ENCODE measurements around the gene METTL9.

Gene METTL9

DNA sequence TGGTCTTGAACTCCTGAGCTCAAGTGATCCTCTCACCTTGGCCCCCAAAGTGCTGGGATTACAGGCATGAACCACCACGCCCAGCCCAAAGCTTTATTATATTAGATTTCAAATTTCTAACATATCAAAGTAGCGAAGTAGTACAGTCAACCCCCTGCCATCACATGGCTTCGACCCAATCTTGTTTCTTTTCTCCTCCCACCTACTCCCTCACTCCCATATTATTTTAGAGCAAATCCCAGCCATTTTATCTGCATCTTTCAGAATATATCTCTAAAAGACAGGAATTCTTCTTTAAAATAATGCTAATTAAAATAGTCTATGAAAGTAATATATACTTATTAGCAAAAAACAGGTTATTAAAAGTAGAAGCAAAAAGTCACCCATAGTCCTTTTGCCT lies 52.1 kb downstream of the METTL9 start:
- no peaks in the 10 kb centered on the region for H3K27me3 ChIP-seq (replicated peaks; ENCODE audit: control insufficient read depth, insufficient read depth, low read length)
- H3K9ac ChIP-seq (ENCODE audit: low read length) = no peak overlapping the region
- no peak for DNase-seq (ENCODE audit: low read depth)
- H3K36me3 ChIP-seq (ENCODE audit: control insufficient read depth, insufficient read depth, low read length, severe bottlenecking) = peaks cover 22% of the 10 kb centered on the region
- peaks cover 13% of the 10 kb centered on the region for H3K4me1 ChIP-seq (ENCODE audit: control insufficient read depth, insufficient read depth, low read length)
- H3K9me3 ChIP-seq (ENCODE audit: control insufficient read depth, low read length) = no peaks in the 10 kb centered on the region
- H3K4me3 ChIP-seq (ENCODE audit: low read length) = no peak overlapping the region

DNA sequence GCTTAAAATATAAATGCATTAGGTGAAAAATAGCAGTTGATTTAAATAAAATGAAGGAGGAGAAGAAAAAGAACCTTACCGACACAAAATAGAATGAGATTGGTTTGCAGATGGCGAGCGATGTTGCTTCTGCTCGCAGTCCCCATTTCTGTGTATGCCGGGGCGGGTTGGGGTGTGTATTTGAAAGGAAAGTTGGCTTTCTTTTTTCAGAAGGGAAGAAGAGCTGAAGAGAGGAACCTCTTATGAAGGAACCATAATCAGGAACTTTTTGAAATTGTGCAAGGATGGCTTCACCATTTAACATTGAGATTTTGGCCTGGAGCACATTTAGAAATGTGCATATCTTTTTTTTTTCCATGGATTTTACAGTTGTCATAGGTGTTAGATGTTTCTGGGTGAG lies 53.1 kb downstream of the METTL9 start, which contains the start of gene IGSF6:
Gene IGSF6 (minus strand): TSS at position 156 of the 400 bp plus-strand sequence. CDS start 10 bp downstream, at position 146.
- H3K9me3 ChIP-seq (ENCODE audit: control insufficient read depth, low read length) = no peaks in the 10 kb centered on the region
- H3K4me3 ChIP-seq (ENCODE audit: low read length) = no peak within 1 kb of the TSS
- peaks cover 27% of the 10 kb centered on the region for H3K36me3 ChIP-seq (ENCODE audit: control insufficient read depth, insufficient read depth, low read length, severe bottlenecking)

DNA sequence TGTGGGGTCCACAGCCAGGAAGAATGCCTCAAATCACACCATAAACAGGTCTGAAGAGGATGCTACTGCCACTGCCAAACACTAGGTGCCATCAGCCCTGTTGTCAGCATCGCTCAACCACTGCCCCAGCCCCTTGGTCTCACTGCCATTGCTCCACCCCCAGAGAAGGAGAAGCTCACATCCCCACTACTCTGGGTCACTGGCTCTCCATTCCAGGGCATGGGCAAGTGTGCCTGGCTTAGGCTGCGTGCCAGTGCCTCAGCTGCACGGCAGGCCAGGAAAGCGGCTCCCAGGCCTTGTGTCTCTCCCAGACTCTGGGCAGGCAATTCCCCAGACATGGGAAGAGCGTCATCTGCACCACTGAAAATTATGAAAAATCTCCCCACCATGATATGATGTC lies 54.2 kb downstream of the METTL9 start:
- Histone ChIP-seq H3K27me3 (replicated peaks; ENCODE audit: control insufficient read depth, insufficient read depth, low read length) (no peaks in the 10 kb centered on the region), H3K9me3 (ENCODE audit: control insufficient read depth, low read length) (no peaks in the 10 kb centered on the region), H3K36me3 (ENCODE audit: control insufficient read depth, insufficient read depth, low read length, severe bottlenecking) (peaks cover 27% of the 10 kb centered on the region), H3K4me1 (ENCODE audit: control insufficient read depth, insufficient read depth, low read length) (peaks cover 13% of the 10 kb centered on the region), H3K9ac (ENCODE audit: low read length) (no peak overlapping the region), H3K4me3 (ENCODE audit: low read length) (no peak overlapping the region)
- DNase-seq (ENCODE audit: low read depth) = no peak

More for the DNA sequence above, 53.1 kb downstream of the METTL9 start, which contains the start of gene IGSF6:
- no peaks in the 10 kb centered on the region for H3K27me3 ChIP-seq (replicated peaks; ENCODE audit: control insufficient read depth, insufficient read depth, low read length)
- H3K9ac ChIP-seq (ENCODE audit: low read length) = no peak within 1 kb of the TSS
- peaks cover 13% of the 10 kb centered on the region for H3K4me1 ChIP-seq (ENCODE audit: control insufficient read depth, insufficient read depth, low read length)
- DNase-seq (ENCODE audit: low read depth) = no peak

DNA sequence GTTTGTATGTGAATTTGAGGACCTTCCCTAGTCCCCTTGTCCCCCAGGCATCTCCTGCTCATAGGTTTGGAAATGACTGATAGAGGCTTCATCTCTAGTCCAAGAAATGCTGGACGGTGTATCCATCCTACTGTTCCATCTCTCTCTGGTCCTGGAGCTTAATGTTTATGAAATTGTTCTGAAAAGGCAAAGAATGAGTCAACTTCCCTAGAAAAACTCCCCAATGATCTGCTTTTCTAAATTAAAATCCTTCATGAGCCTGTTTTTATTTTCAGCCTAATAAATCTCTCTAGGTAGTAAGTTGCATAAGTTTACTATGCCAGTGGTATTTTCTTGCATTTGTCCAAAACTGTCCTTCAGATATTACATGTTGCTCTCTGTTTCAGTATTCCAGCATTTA lies 55.1 kb downstream of the METTL9 start:
- no peak for DNase-seq (ENCODE audit: low read depth)
- Histone ChIP-seq H3K9ac (ENCODE audit: low read length) (no peak overlapping the region), H3K36me3 (ENCODE audit: control insufficient read depth, insufficient read depth, low read length, severe bottlenecking) (peaks cover 24% of the 10 kb centered on the region), H3K27me3 (replicated peaks; ENCODE audit: control insufficient read depth, insufficient read depth, low read length) (no peaks in the 10 kb centered on the region), H3K9me3 (ENCODE audit: control insufficient read depth, low read length) (no peaks in the 10 kb centered on the region), H3K4me1 (ENCODE audit: control insufficient read depth, insufficient read depth, low read length) (peaks cover 13% of the 10 kb centered on the region), H3K4me3 (ENCODE audit: low read length) (no peak overlapping the region)

DNA sequence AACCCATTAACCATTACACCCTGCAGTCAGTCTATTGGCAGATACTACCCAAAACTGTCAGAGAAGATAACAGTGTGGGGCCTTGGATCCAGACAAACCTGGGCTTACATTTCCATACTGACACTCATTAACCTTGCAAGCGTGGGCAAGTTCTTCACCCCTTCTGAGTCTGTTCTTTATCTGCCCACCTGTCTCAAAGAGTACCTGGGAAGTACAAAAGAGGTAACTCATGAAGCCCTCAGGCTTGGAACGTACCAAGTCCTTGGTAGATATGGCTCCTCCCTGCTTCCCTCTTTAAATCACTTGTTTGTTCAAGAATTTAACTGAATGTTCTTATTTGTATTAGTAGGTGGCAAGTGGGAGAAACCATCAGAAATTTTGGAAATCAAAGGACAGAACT lies 55.5 kb downstream of the METTL9 start:
- H3K4me3 ChIP-seq (ENCODE audit: low read length) = no peak overlapping the region
- no peaks in the 10 kb centered on the region for H3K27me3 ChIP-seq (replicated peaks; ENCODE audit: control insufficient read depth, insufficient read depth, low read length)
- H3K9me3 ChIP-seq (ENCODE audit: control insufficient read depth, low read length) = no peaks in the 10 kb centered on the region
- H3K36me3 ChIP-seq (ENCODE audit: control insufficient read depth, insufficient read depth, low read length, severe bottlenecking) = peaks cover 23% of the 10 kb centered on the region
- peaks cover 13% of the 10 kb centered on the region for H3K4me1 ChIP-seq (ENCODE audit: control insufficient read depth, insufficient read depth, low read length)
- H3K9ac ChIP-seq (ENCODE audit: low read length) = no peak overlapping the region
- no peak for DNase-seq (ENCODE audit: low read depth)

DNA sequence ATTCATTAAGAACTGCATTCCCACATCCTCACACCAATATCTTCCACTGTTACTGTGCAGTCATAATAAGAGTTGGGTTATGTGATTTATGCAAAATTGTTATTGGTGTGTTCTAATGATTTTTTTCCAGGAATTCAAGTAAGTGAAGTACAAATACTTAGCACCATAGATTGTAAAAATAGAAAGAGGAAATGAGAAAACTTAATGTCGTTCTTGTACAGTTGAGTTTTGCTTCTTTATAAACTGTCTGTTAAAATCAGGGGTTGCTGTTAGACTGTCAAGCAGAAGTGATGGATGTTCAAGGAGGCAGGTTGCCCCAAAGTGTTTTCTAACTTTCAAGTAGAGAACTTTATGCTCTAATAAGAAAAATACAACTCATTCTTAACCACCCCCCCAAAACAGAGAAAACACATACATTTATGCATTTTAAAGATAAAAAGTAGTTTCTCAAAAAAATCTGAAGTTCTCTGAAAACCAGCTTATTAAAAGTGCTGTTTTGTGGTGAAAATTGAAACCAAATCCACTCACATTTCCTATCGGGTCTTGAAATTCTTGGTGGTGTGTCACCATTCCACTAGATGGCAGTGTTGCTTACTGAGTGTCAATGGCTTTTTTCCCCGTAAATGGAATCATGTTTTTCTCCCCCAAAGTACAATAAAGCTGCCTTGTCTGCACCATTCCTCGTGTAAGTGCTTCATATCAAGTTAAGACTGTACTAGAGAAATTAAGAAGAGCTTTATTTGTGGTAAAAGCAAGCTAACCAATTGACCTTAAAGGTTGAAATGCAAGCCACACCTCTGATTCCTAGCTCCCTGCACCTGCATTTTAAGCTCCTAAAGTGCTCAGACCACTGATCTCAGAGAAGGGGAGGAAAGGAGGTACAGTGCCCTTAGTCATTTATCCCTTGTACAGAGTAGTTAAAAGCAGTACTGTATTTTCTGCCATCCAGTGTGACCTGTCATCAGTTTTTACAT lies 57.7 kb downstream of the METTL9 start:
- Histone ChIP-seq H3K36me3 (ENCODE audit: control insufficient read depth, insufficient read depth, low read length, severe bottlenecking) (peaks cover 23% of the 10 kb centered on the region), H3K4me3 (ENCODE audit: low read length) (no peak overlapping the region), H3K27me3 (replicated peaks; ENCODE audit: control insufficient read depth, insufficient read depth, low read length) (no peaks in the 10 kb centered on the region), H3K9me3 (ENCODE audit: control insufficient read depth, low read length) (no peaks in the 10 kb centered on the region), H3K9ac (ENCODE audit: low read length) (peak overlapping the region; percentile 32), H3K4me1 (ENCODE audit: control insufficient read depth, insufficient read depth, low read length) (peaks cover 7% of the 10 kb centered on the region)
- peak; percentile 84 for DNase-seq (ENCODE audit: low read depth)

DNA sequence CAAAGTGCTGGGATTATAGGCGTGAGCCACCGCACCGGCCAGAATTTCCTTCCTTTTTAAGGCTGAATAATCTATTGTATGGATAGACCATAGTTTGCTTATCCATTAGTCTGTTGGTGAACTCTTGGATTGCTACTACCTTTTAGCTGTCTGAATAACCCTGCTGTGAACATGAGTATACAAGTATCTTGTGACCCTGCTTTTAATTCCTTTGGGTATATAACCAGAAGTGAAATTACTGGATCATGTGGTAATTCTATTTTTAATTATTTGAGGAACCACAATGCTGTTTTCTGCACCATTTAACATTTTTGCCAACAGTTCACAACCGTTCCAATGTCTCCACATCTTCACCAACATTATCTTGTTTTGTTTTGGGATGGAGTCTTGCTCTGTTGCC lies 59.7 kb downstream of the METTL9 start:
- H3K27me3 ChIP-seq (replicated peaks; ENCODE audit: control insufficient read depth, insufficient read depth, low read length) = no peaks in the 10 kb centered on the region
- no peak overlapping the region for H3K9ac ChIP-seq (ENCODE audit: low read length)
- no peaks in the 10 kb centered on the region for H3K9me3 ChIP-seq (ENCODE audit: control insufficient read depth, low read length)
- peaks cover 23% of the 10 kb centered on the region for H3K36me3 ChIP-seq (ENCODE audit: control insufficient read depth, insufficient read depth, low read length, severe bottlenecking)
- H3K4me3 ChIP-seq (ENCODE audit: low read length) = no peak overlapping the region
- no peak for DNase-seq (ENCODE audit: low read depth)
- H3K4me1 ChIP-seq (ENCODE audit: control insufficient read depth, insufficient read depth, low read length) = peaks cover 7% of the 10 kb centered on the region

DNA sequence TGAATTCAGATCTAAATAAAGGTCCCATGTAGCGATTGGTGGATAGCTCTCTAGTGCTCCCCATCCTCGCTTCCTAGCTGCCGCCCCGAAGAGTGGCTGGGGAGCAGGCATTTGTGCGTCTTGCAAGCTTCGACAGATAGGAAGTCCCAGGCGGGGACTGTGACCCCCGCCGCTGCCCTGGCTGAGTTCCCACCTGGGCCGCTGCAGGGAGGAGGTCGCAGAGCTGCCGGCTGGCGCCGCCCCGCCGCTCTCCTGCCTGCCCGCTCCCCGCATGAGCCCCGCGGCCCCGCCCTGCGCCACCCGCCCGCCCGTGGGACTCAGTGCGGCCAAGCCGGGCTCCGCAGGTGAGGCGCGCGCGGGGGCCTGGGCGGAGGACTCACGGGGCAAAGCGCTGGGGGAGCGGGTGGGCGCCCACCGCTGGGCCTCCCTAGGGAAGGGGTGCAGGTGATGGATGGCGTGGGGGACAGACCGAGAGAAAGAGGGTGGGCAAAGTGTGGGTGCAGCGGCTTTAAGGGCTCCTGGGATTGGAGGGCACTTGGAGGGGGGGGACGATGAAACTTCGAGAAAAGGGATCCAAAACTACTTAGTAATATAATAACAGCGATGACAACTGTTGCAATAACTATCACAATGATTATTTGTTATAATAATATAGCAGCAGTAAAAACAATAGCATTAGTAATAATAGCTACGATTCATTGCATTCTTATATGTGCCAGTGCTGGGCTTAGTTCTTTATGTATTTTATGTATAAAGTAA lies 64.7 kb downstream of the METTL9 start, which contains the start of gene OTOA:
Gene OTOA (plus strand): TSS at position 80 of the 759 bp plus-strand sequence. CDS start 14,547 bp downstream, outside the sequence.
- Histone ChIP-seq H3K27me3 (replicated peaks; ENCODE audit: control insufficient read depth, insufficient read depth, low read length) (no peaks in the 10 kb centered on the region), H3K4me3 (ENCODE audit: low read length) (peak within 1 kb of the TSS; percentile 44)
- no peak for DNase-seq (ENCODE audit: low read depth)

DNA sequence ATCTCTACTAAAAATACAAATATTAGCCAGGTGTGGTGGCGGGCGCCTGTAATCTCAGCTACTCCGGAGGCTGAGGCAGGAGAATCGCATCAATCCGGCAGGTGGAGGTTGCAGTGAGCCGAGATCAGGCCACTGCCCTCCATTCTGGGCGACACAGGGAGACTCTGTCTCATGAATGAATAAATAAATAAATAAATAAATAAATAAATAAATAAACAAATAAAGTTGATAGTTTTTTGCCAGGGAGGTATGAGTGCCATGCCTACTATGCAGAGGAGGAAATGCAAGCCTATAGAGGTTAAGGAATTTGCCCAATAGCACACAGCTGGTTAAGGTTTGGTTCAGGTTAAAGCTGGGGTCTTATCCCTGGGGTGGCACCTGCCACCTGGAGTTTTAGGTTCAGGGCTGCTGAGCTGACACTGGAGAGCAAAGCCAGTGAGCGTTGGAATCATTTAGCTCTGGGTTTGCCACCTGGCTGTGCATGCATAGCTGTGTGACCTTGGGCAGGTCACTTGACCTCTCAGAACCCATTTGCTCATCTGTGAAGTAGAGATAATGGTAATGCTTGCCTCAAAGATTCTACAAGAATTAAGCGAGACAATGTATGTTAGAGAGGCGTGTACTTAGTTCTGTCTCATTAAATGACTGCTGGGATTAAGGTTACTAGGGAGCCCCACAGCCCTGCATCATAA lies 65.6 kb downstream of the METTL9 start:
- H3K36me3 ChIP-seq (ENCODE audit: control insufficient read depth, insufficient read depth, low read length, severe bottlenecking) = no peaks in the 10 kb centered on the region
- no peaks in the 10 kb centered on the region for H3K4me1 ChIP-seq (ENCODE audit: control insufficient read depth, insufficient read depth, low read length)
- H3K9ac ChIP-seq (ENCODE audit: low read length) = no peak overlapping the region
- no peak for DNase-seq (ENCODE audit: low read depth)
- no peak overlapping the region for H3K4me3 ChIP-seq (ENCODE audit: low read length)
- no peaks in the 10 kb centered on the region for H3K9me3 ChIP-seq (ENCODE audit: control insufficient read depth, low read length)
- no peaks in the 10 kb centered on the region for H3K27me3 ChIP-seq (replicated peaks; ENCODE audit: control insufficient read depth, insufficient read depth, low read length)

More for the DNA sequence above, 64.7 kb downstream of the METTL9 start, which contains the start of gene OTOA:
- Histone ChIP-seq H3K9me3 (ENCODE audit: control insufficient read depth, low read length) (no peaks in the 10 kb centered on the region), H3K36me3 (ENCODE audit: control insufficient read depth, insufficient read depth, low read length, severe bottlenecking) (no peaks in the 10 kb centered on the region), H3K4me1 (ENCODE audit: control insufficient read depth, insufficient read depth, low read length) (no peaks in the 10 kb centered on the region), H3K9ac (ENCODE audit: low read length) (no peak within 1 kb of the TSS)

DNA sequence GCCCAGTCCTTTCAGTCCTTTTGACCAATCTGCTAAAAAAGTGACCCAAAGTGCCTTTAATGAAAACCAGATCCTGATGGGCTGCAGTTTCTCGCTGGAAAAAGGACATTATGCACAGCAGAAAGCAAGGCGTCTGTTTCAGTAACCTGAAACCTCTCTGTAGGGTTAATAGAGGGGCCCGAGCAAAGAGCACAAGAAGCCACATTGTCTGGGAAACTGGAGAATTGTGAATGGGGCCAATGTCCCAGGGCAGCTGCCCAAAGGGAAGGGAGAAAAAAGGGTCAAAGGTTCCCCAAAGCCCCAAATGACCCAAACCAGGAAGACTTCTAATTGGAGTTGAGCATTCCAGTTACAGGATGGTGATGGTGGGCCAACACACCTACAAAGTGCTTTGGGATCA lies 67.4 kb downstream of the METTL9 start:
- Histone ChIP-seq H3K27me3 (replicated peaks; ENCODE audit: control insufficient read depth, insufficient read depth, low read length) (no peaks in the 10 kb centered on the region), H3K4me3 (ENCODE audit: low read length) (no peak overlapping the region), H3K4me1 (ENCODE audit: control insufficient read depth, insufficient read depth, low read length) (no peaks in the 10 kb centered on the region), H3K9ac (ENCODE audit: low read length) (no peak overlapping the region), H3K36me3 (ENCODE audit: control insufficient read depth, insufficient read depth, low read length, severe bottlenecking) (no peaks in the 10 kb centered on the region), H3K9me3 (ENCODE audit: control insufficient read depth, low read length) (no peaks in the 10 kb centered on the region)
- peak; percentile 23 for DNase-seq (ENCODE audit: low read depth)

Data from adipocyte (in vitro differentiated cells).